Measurements from ENCODE around the gene SENP1.
"Not testable (repeated sequence)": the region's sequence is repeated elsewhere in the genome, so short reads cannot be mapped to it uniquely, and the experiment has no call there.

The SENP1 gene

GRCh38 chr12:48132826-48133225, 26.9 kb upstream of the SENP1 start:
- TF ChIP-seq CTCF (IDR thresholded peaks at IDR 0.05; ENCODE audit: control insufficient read depth, extremely low read depth, insufficient read depth) = no peak
- H3K4me3 ChIP-seq (ENCODE audit: low read depth, low read length) = no peak overlapping the region
- DNase-seq (ENCODE audit: low read depth) = no peak

- no peak for DNase-seq (ENCODE audit: low read depth)
- no peak overlapping the region for H3K4me3 ChIP-seq (ENCODE audit: low read depth, low read length)
- no peak for TF ChIP-seq CTCF (IDR thresholded peaks at IDR 0.05; ENCODE audit: control insufficient read depth, extremely low read depth, insufficient read depth)
Measured at GRCh38 chr12:48131517-48131916, 25.6 kb upstream of the SENP1 start.

- no peak for DNase-seq (ENCODE audit: low read depth)
- no peak overlapping the region for H3K4me3 ChIP-seq (ENCODE audit: low read depth, low read length)
- no peak for TF ChIP-seq CTCF (IDR thresholded peaks at IDR 0.05; ENCODE audit: control insufficient read depth, extremely low read depth, insufficient read depth)
Measured at GRCh38 chr12:48129376-48129775, 23.5 kb upstream of the SENP1 start.

- DNase-seq (ENCODE audit: low read depth) = no peak
- TF ChIP-seq CTCF (IDR thresholded peaks at IDR 0.05; ENCODE audit: control insufficient read depth, extremely low read depth, insufficient read depth) = no peak
- no peak overlapping the region for H3K4me3 ChIP-seq (ENCODE audit: low read depth, low read length)
Measured at GRCh38 chr12:48128800-48129199, 22.9 kb upstream of the SENP1 start.

GRCh38 chr12:48126953-48127630, 21.2 kb upstream of the SENP1 start:
- no peak overlapping the region for H3K4me3 ChIP-seq (ENCODE audit: low read depth, low read length)
- no peak for TF ChIP-seq CTCF (IDR thresholded peaks at IDR 0.05; ENCODE audit: control insufficient read depth, extremely low read depth, insufficient read depth)
- DNase-seq (ENCODE audit: low read depth) = no peak

GRCh38 chr12:48125985-48126384, 20.1 kb upstream of the SENP1 start:
- no peak overlapping the region for H3K4me3 ChIP-seq (ENCODE audit: low read depth, low read length)
- TF ChIP-seq CTCF (IDR thresholded peaks at IDR 0.05; ENCODE audit: control insufficient read depth, extremely low read depth, insufficient read depth) = no peak
- no peak for DNase-seq (ENCODE audit: low read depth)

GRCh38 chr12:48125542-48125941, 19.7 kb upstream of the SENP1 start:
- H3K4me3 ChIP-seq (ENCODE audit: low read depth, low read length); DNase-seq (ENCODE audit: low read depth): not testable (repeated sequence)
